Central memory CD4-positive, alpha-beta T cell (primary cell): ENCODE measurements around the gene FASLG.
"Not testable (repeated sequence)": the region's sequence is repeated elsewhere in the genome, so short reads cannot be mapped to it uniquely, and the experiment has no call there.

ENCODE experiments used
- DNase-seq: peaks from one replicate; pipeline ENCODE4 v3.0.0; 2022

The FASLG gene

DNA sequence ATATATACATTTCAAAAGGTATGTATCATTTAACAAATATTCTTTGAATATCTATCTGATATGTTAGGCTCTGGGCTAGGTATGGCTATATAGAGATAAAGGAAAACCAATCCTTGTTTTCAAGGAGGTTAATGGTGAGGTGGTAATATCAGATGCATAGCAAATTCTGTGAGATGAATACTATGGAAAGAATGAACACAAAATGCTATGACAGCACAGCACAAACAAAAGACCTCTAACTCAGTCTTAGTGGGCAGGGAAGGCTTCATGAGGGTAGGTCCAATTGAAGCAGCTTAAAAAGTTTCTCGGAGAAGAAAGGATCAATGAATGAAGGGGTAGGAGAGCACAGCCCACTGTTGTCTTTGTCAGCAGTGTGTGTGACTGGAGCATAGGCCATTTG is 27.2 kb downstream of the FASLG start:
- DNase-seq, result no peak

DNA sequence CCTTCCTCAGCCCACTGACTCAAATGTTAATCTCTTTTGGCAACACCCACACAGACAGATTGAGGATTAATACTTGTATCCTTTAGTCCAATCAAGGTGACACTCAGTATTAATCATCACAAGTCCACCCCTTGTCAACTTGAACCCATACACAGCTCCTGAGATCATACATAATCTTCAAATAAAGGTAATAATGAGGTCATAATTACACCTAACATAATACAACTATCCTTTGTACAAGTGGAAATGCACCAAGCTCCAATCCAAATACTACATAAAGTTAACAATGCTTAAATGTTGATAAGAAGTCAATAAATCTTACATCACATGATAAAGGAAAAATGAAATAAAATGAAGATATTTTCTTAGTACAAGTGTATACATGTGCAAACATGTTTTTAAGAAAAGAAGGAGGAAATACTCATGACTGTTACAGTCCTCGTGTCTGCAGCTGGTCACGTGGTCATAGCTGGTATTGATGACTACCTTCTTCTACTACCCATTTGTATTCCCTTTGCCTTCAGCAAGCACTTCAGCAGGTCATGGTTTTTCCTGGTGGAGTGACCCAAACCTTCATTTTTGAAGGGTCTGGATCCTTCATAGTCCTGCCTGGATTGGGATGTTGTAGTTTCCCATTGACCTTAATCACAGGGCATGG is 29.7 kb downstream of the FASLG start:
- DNase-seq, result not testable (repeated sequence)

DNA sequence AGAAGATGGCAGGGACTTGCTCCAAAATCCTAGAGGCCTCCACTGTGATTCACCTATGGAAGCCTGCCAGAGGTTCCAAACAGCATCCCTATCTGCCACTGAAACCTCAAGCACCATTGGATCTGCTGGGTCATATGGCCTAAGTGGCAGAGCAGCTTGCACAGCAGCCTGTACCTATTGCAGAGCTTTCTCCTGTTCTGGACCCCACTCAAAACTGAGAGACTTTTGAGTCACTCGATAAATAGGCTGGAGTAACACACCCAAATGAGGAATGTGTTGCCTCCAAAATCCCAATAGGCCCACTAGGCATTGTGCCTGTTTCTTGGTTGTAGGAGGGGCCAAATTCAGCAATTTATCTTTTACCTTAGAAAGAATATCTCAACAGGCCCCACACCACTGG is 32.0 kb downstream of the FASLG start:
- DNase-seq, result not testable (repeated sequence)

DNA sequence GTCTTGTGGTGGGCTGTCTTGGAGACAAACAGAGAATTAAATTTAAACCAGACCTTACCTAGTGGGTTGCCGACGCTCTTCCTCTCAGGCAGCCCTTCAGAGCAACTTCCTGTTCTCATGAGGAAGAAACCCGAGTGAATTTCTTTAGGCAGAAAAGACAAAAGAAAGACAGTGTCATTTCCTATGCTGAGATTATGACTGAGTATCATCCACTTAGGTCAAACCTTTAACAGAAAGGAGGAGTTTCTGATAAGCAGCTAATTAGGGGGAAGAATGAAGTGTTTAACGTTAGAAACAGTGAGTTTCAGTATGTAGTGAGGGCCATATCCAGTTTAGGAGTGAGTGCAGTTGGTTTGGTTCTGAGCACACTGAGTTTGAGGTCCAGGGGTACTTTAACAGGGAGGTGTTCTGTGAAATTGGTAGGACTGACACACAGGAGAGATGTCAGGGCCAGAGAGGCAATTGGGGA is 38.7 kb downstream of the FASLG start:
- DNase-seq, result peak; percentile 62

DNA sequence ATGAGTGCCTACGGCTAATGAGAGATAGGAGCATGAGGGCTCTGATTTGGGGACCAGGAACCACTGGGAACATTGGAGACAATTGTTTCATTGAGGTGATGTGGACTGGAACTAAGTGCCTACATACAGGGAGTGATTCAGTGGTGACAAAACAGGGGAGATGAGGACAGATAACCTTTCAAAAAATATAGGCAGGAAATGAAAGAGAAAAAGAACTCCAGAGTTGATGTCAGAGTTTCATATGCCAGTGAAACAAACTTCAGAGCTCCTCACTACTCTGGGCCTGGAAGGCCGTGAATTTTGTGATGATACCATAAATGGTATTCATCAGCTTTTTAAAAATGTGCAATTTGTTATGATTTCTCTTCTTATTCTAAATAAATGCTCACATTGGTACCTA is 39.3 kb downstream of the FASLG start:
- DNase-seq, result peak; percentile 36

DNA sequence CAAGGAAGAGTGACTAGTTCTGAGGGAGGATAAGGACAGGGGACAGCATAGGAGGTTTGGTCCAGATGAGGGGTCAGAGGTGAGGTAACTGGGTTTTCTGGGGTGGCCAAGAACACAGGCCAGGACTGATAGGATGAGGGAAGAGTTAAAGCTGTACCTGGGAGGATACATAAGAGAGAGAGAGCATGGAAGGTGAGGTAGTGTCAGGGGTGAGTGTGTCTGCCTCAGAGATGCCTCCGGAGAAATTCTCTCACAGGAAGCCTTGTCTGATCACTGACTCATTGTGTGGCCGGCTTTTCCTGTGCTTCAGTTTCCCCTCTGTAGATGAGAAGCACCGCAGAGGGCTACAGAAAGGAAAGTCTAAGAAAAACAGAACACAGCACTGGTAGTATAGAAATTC is 40.2 kb downstream of the FASLG start:
- peak; percentile 79 for DNase-seq

DNA sequence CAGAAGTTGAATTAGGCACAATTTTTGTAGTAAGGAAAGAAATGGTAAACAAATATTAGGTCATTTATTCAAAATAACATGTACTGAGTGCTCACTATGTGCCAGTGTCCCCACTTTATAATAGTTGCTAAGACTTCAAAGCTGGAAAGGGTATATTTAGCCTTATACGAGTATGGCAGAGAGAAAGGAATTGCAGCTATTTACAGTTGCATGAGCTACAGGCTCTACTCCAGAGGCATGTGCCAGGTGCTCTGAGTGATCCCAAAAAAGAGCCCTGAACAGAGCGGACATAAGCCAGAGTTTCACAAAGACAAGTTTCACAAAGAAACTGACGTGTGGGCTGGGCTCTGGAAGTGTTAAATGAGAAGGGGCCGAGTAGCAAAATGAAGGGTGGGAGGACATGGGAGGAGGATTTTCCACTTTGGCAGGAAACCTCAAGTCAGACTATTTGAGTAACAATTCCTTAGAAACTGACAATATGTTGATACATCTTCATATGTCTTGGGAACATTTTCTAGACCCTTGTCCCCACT is 40.9 kb downstream of the FASLG start:
- no peak for DNase-seq

DNA sequence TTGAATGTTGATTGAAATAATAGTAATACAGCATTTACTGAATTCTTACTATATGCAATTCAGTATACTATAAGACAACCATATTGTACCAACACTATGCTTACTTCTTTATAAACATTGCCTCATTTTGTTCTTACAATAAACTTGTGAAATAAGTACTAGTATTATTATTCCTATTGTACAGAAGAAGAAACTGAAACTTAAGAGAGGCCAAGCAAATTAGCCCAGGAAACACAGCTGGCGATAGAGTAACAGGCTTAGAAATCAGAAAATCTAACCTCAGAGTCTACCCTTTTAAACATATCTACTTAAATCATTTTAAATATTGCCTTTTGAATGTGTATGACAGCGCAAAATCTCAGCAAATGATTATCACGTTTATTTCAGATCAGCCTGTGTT is 41.7 kb downstream of the FASLG start:
- DNase-seq, result no peak

DNA sequence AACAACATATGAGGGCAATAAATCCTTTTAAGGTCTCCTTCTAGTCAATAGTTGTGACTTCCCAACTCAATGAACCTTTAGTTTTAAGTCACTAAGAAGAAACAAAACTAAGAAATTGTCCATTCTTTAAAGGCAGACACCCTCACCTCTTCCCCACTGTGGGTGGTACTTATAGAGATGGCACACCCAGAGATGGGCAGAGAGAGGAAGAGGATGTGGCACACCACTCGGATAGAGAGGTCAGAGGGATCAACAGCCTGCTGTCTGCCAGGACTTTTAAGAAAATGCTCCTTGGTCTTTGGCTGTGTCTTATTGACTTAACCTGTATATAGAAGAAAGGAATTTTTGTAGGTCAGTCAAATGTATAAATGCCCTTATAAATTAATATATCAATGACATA is 45.1 kb downstream of the FASLG start:
- peak; percentile 18 for DNase-seq

DNA sequence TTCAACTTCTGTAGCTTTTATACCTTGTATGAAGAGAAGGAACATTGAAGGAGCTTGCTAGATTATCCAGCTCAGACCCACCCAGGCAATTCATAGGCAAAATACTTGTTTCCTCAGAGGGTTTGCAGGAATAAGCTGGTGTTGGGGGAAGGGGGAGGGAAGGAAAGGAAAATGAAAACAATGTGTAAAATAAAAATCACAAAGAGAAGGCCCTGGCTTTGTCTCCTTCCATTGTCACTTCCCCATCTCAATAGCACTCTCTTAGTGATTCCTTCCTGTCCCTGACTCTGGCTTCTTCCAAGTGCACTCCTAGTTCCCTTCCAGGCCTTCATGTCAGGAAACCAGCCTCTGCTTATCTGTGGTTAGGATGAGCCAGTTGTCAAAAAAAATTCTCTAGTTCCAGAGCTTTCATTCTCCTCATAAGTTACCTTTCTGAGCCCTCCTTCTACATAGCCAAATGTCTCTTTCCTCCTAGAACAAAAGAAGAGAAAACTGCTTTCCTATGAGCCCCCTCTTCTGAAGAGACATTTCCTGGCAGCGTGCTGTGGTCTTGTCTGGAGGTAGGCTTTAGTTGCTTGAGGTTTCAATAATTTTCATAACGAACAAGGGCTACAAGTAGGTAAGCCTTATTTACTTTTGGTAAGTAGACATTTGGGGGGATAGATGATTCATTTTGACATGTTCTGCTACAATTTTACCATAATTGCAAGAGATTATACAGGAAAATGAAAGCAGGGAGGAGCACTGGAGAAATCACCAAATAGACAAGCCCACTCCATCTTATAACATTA is 45.7 kb downstream of the FASLG start:
- no peak for DNase-seq

DNA sequence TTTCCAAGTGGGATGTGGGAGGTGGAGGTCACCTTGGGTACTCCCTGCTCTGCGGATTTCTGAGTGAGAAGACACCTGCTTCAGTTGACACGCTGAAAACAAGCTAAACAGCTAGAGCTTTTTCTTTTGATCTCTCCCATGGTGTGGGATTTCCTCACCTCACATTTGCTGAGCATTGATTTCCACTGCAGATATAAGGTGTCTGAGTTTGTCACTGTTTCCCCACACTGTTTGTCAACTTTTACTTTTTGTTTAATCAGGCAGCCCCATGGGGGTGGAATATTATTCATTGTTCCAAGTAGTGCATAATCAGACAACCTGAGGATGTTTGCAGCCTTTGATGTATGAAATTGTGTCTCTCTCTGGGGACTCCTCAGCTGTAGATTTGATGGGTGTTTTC is 49.5 kb downstream of the FASLG start:
- DNase-seq, result peak; percentile 57

DNA sequence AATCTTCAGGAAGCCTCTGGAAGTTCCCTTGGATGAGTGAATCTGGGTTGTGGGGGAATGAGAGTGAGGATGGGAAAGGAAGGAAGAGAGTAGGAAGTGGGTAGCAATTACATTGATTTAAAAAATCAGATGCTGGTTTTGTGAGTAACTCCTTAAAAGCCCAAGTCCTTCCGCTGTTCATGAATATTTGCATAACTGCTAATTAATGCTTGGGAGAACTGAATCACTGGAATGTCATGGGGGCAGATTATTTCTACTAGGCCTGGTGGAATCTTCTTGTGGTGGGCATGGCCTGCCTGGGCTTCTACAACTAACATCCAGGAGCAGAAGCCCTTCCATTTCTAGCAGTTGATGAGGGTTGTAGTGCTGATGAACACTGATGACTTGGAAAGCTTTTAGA is 52.7 kb downstream of the FASLG start:
- no peak for DNase-seq

DNA sequence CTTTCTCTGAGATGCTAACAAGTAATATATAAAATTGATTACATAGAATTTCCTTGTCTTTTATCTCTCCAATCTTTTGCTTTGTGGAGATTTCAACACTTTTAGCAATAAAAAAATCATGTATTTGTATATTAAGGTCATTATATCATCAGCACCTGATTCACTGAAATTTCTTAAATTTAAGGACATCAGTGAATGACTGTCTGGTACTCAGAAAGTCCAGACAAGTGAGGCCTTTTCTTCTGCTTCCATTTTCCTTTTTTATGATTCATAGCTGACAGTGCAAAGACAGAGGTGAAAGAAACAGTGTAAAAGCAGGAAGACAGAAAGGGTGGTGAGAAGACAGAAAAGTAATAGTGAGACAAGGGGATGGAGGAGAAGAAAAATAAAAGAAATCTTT is 54.6 kb downstream of the FASLG start:
- DNase-seq, result no peak
